Type B pancreatic cell (in vitro differentiated cells): ENCODE results near the gene RABL2A. TPM values are rescaled to one million over a fixed set of nuclear protein-coding genes. Genes with fewer than 3 reads are reported as not detected.
"Not testable (repeated sequence)": the region's sequence is repeated elsewhere in the genome, so short reads cannot be mapped to it uniquely, and the experiment has no call there.

Source experiments
- DNase-seq: peaks from one replicate; pipeline ENCODE4 v3.0.0; 2021; ENCODE audit warnings: mixed read lengths; ENCODE audit not compliant: unreplicated experiment; ENCODE audit errors: extremely low spot score
- H3K27ac Mint-ChIP-seq: 2 replicates; pipeline ENCODE4 v1.8.0; 2021; ENCODE audit warnings: mild to moderate bottlenecking, mixed read lengths
- H3K27me3 Mint-ChIP-seq: 2 replicates; pipeline ENCODE4 v1.8.0; 2021; ENCODE audit warnings: mixed read lengths
- H3K36me3 Mint-ChIP-seq: 2 replicates; pipeline ENCODE4 v1.8.0; 2021; ENCODE audit warnings: mixed read lengths
- H3K4me1 Mint-ChIP-seq: one replicate; pipeline ENCODE4 v1.8.0; 2021; ENCODE audit warnings: mixed read lengths; ENCODE audit not compliant: unreplicated experiment
- H3K4me3 Mint-ChIP-seq: 2 replicates; pipeline ENCODE4 v1.8.0; 2021; ENCODE audit warnings: mild to moderate bottlenecking, mixed read lengths
- H3K9me3 Mint-ChIP-seq: 2 replicates; pipeline ENCODE4 v1.8.0; 2021; ENCODE audit warnings: mixed read lengths
- CTCF ChIP-seq: fragments of 200-600 bp; sonication (generic); conservative IDR thresholded peaks from 2 replicates; pipeline ENCODE4 v1.5.0; 2021; ENCODE audit warnings: antibody characterized with exemption, mild to moderate bottlenecking
- long read RNA-seq: library from polyadenylated mRNA; unstranded; transcript quantifications from one replicate; pipeline ENCODE4 v2.0.0, GENCODE V29; 2020
- total RNA-seq: library from RNA; stranded (reverse); gene quantifications from 2 replicates; pipeline ENCODE4 v1.2.1, GENCODE V29; 2021; ENCODE audit warnings: low replicate concordance

RABL2A gene
- total RNA-seq, result 30.7 and 47.0 TPM in 2 replicates
- long read RNA-seq, partial matches to known transcripts, result 2 of 15 reads
- long read RNA-seq, other reads (novel, unspliced or antisense), result 11 of 15 reads

DNA sequence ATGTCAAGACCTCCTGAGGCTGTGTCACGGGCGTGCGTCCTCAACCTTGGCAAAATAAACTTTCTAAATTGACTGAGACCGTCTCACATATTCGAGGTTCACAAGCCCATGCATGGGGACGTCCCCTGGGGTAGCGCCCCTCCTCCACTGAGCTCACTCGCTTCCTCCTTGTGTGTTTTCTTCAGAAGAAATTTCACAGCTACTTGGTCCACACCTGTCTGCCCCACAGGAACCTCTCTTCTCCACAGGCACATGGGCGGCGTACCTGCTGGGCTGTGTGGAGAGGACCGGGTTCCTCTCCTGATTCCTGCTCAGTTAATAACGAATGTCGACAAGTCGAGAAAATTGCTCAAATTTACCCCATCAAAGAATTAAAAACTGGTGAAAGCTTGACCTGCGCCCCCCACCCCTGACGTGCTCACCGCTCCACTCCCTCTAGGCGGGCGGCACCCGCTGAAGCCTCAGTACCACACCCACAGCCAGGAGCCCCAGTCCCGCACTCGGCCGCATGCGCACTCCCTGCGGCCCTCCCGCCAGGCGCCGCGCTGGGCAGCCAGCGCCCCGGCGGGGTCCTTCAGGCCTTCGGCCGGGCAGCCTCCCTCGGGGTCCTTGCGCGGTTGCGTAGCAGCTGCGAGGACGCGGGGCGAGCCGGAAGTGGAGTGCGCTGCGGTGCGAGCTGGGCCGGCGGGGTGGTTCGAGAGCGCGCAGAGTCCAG is at the start of gene RABL2A:
Gene RABL2A, plus strand, starts transcription at position 651 of the 715 bp plus-strand sequence. CDS start 1,341 bp downstream, outside the sequence.
- DNase-seq, result peak; percentile 89
- not testable (repeated sequence) for H3K9me3 Mint-ChIP-seq, H3K27me3 Mint-ChIP-seq, H3K36me3 Mint-ChIP-seq, H3K27ac Mint-ChIP-seq, H3K4me1 Mint-ChIP-seq
- H3K4me3 Mint-ChIP-seq, result peak within 1 kb of the TSS; percentile 88

- H3K4me1 Mint-ChIP-seq, result peaks cover 11% of the 10 kb centered on the region
- H3K9me3 Mint-ChIP-seq, H3K4me3 Mint-ChIP-seq, DNase-seq, H3K36me3 Mint-ChIP-seq, H3K27ac Mint-ChIP-seq: not testable (repeated sequence)
- peaks cover 11% of the 10 kb centered on the region for H3K27me3 Mint-ChIP-seq
These were observed 48.6 kb upstream of the RABL2A start for GRCh38 chr2:113578508-113578907.

GRCh38 chr2:113582473-113582872 is 44.6 kb upstream of the RABL2A start:
- H3K9me3 Mint-ChIP-seq, H3K27me3 Mint-ChIP-seq, DNase-seq, H3K36me3 Mint-ChIP-seq: not testable (repeated sequence)
- H3K4me3 Mint-ChIP-seq, result peak overlapping the region; percentile 84
- peak overlapping the region; percentile 48 for H3K27ac Mint-ChIP-seq
- H3K4me1 Mint-ChIP-seq, result peaks cover 17% of the 10 kb centered on the region

- H3K9me3 Mint-ChIP-seq, result not testable (repeated sequence)
- H3K4me1 Mint-ChIP-seq, result peaks cover 17% of the 10 kb centered on the region
These were observed 43.4 kb upstream of the RABL2A start for GRCh38 chr2:113583521-113584225.

GRCh38 chr2:113584311-113585092 is 42.6 kb upstream of the RABL2A start:
- peaks cover 17% of the 10 kb centered on the region for H3K4me1 Mint-ChIP-seq
- H3K4me3 Mint-ChIP-seq, result peak overlapping the region; percentile 88
- not testable (repeated sequence) for H3K27me3 Mint-ChIP-seq, DNase-seq, H3K9me3 Mint-ChIP-seq, H3K36me3 Mint-ChIP-seq
- peak overlapping the region; percentile 55 for H3K27ac Mint-ChIP-seq

More at GRCh38 chr2:113583521-113584225, 43.4 kb upstream of the RABL2A start:
- DNase-seq, result peak; percentile 91
- peak overlapping the region; percentile 80 for H3K27ac Mint-ChIP-seq
- H3K36me3 Mint-ChIP-seq, H3K27me3 Mint-ChIP-seq: not testable (repeated sequence)
- peak overlapping the region; percentile 89 for H3K4me3 Mint-ChIP-seq

GRCh38 chr2:113587201-113587600 is 39.9 kb upstream of the RABL2A start:
- peak overlapping the region; percentile 39 for H3K4me3 Mint-ChIP-seq
- not testable (repeated sequence) for H3K36me3 Mint-ChIP-seq, DNase-seq, H3K27ac Mint-ChIP-seq, H3K9me3 Mint-ChIP-seq, H3K27me3 Mint-ChIP-seq
- TF ChIP-seq CTCF, result peak; percentile 63
- peaks cover 16% of the 10 kb centered on the region for H3K4me1 Mint-ChIP-seq

DNA sequence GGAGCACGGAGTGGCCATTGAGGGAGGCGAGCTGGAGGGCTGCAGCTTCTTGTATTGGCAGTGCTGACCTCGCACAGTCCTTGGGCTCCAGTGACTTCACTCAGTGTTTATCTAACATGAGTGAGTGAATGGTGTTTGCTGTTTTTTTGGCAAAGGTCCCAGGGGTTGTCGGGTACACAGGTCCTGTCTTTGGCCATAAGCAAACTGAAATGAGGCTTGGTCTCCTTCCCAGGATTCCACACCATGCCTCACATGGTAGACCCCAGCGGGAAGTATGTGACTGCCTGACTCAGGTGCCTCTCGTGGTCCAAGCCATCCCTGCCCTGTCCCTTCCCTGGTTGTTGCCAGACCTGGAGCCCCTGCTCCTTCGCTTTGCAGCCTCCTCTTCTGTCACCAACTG is 37.5 kb upstream of the RABL2A start:
- not testable (repeated sequence) for H3K9me3 Mint-ChIP-seq, H3K27me3 Mint-ChIP-seq, H3K4me3 Mint-ChIP-seq, H3K36me3 Mint-ChIP-seq, H3K27ac Mint-ChIP-seq, DNase-seq, H3K4me1 Mint-ChIP-seq

DNA sequence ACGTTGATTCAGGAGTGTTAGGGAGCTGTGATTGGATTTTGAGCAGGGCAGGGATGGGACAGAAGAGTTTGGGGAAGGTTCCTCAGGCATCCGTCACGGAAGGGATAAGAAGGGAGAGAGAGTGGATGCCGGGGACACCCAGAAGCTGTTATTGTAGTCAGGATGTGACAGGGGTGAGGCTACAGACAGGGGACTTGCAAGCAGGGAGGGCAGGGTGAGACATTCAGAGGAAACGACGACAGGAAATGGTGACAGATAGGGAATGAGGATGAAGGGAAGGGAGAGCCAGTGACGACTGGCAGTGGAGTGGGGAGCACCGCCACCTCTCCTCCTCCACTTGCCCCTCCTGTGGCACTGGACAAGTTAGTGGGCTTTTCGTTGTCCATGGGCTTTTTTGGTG is 35.1 kb upstream of the RABL2A start:
- not testable (repeated sequence) for H3K27me3 Mint-ChIP-seq, DNase-seq, H3K9me3 Mint-ChIP-seq, H3K4me1 Mint-ChIP-seq, H3K27ac Mint-ChIP-seq, H3K36me3 Mint-ChIP-seq, H3K4me3 Mint-ChIP-seq

DNA sequence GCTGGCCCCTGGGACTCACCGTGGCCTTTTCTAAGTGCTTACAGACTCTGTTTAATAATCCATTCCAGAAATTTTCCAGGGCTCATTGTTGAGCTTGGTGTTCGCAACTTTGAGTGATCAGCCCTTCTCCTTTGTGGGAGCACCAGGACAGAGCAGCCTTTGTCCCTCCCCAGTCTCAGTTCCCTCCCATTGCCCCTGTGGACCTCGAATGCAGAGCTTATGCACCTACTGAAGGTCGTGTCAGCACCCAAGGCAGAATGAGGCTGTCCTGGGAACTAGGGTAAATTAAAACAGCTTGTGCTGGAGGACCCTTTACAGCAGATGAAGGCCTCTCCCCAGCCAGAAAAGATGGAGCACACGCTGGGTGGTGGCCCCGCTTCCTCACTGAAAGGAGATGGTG is 33.8 kb upstream of the RABL2A start:
- not testable (repeated sequence) for H3K9me3 Mint-ChIP-seq, H3K4me1 Mint-ChIP-seq

GRCh38 chr2:113595725-113596124 is 31.3 kb upstream of the RABL2A start:
- H3K9me3 Mint-ChIP-seq, H3K4me1 Mint-ChIP-seq, H3K27ac Mint-ChIP-seq, H3K36me3 Mint-ChIP-seq, DNase-seq, H3K27me3 Mint-ChIP-seq, H3K4me3 Mint-ChIP-seq: not testable (repeated sequence)

More for the DNA sequence above, 33.8 kb upstream of the RABL2A start:
- H3K36me3 Mint-ChIP-seq, DNase-seq, H3K27me3 Mint-ChIP-seq, H3K27ac Mint-ChIP-seq: not testable (repeated sequence)
- H3K4me3 Mint-ChIP-seq, result peak overlapping the region; percentile 41

DNA sequence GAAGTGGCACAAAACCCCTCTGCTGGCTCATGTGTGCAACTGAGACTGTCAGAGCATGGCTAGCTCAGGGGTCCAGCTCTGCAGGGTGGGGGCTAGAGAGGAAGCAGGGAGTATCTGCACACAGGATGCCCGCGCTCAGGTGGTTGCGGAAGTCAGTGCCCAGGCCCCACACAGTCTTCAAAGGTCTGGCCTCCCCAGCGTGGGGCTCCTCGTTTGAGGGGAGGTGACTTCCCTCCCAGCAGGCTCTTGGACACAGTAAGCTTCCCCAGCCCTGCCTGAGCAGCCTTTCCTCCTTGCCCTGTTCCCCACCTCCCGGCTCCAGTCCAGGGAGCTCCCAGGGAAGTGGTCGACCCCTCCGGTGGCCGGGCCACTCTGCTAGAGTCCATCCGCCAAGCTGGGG is 29.9 kb upstream of the RABL2A start:
- H3K27ac Mint-ChIP-seq, H3K4me1 Mint-ChIP-seq, H3K4me3 Mint-ChIP-seq, H3K27me3 Mint-ChIP-seq, H3K9me3 Mint-ChIP-seq, DNase-seq, H3K36me3 Mint-ChIP-seq: not testable (repeated sequence)

DNA sequence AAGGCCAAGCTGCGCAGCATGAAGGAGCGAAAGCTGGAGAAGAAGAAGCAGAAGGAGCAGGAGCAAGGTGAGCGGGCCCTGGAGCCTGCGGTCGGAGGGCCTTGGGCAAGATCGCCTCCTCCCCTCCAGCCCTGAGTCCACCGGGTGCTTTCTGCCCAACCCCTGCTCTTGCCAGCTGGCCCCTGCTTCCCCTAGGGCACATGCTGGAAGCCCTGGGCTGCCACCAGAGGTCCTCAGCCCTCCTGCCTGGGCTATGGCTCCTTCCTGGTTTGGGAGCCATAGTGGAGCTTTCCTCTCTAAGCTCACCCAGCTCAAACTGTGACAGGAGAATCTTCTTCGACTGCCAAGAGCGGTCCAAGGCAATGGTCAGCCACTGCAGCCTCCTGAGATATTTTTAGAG is 29.5 kb upstream of the RABL2A start:
- H3K27me3 Mint-ChIP-seq, result not testable (repeated sequence)

More for the DNA sequence above, 29.5 kb upstream of the RABL2A start:
- H3K27ac Mint-ChIP-seq, H3K4me3 Mint-ChIP-seq, H3K36me3 Mint-ChIP-seq, H3K9me3 Mint-ChIP-seq, DNase-seq, H3K4me1 Mint-ChIP-seq: not testable (repeated sequence)
